ENCODE data around the gene ESAM. TPM values are rescaled to one million over a fixed set of nuclear protein-coding genes. Genes with fewer than 3 reads are reported as not detected.

ESAM gene
- total and polyA plus RNA-seq, 10 of the 15 experiments (the other 5 are each of a cell fraction or from before 2014, with no cell fraction given) = 2.7 to 43.6 (median 19.5) TPM

- Histone ChIP-seq H3K4me1 (ENCODE audit: control insufficient read depth, insufficient read depth, low read length) (no peaks in the 10 kb centered on the region), H3K27ac (ENCODE audit: control insufficient read depth, insufficient read depth) (no peak overlapping the region), H3K4me3 (no peak overlapping the region), H3K27me3 (replicated peaks in 1 of 2; ENCODE audit: control insufficient read depth in 2 of 2, insufficient read depth in 2 of 2, low read length in 1 of 2) (no peaks in the 10 kb centered on the region; a peak in 1 of 4 replicates), H4K20me1 (ENCODE audit: control insufficient read depth, insufficient read depth) (no peaks in the 10 kb centered on the region), H3K4me2 (ENCODE audit: control insufficient read depth, insufficient read depth) (no peak overlapping the region), H3K36me3 (ENCODE audit: control insufficient read depth in 2 of 2, insufficient read depth in 2 of 2, low read length in 1 of 2) (no peaks in the 10 kb centered on the region), H3K9me3 (replicated peaks; ENCODE audit: control insufficient read depth, insufficient read depth, low read length) (no peaks in the 10 kb centered on the region), H3K9ac (ENCODE audit: control insufficient read depth, insufficient read depth, low read length) (no peak overlapping the region), H3K79me2 (ENCODE audit: control insufficient read depth, insufficient read depth, low read length) (no peaks in the 10 kb centered on the region), H2AFZ (ENCODE audit: control insufficient read depth, low read depth, low read length) (no peak overlapping the region)
- RAD21 ChIA-PET (ENCODE audit: unreplicated experiment) = no interaction called here
- 26% methylated on average over 10 of the region's 10 CpGs for WGBS (ENCODE audit: insufficient coverage, insufficient replicate concordance, low lambda C conversion rate, missing lambda C conversion rate)
- in situ Hi-C loops (cut with MboI) (no loop called here), intact Hi-C loops (cut with micrococcal nuclease; ENCODE audit: unreplicated experiment) (no loop called here)
- FAIRE-seq = no peak
- DNase-seq (ENCODE audit: low read depth, low spot score) = no peak
- POLR2A ChIA-PET = no interaction called here
- CTCF ChIA-PET = interaction anchor here (0.6 to 1.3 kb wide), 2 partner anchors 17 to 118 kb away, joined by 3 read pairs; no protein-coding TSS in a partner anchor
- ATAC-seq = no peak
- SMC1A ChIA-PET (ENCODE audit: uncharacterized antibody, unreplicated experiment) = no interaction called here
- BruUV-seq (replicated peaks) = no TSS peak
- TF ChIP-seq HSF1 (IDR thresholded peaks at IDR 0.05; ENCODE audit: low read depth, low read length) (no peak), ASH2L (IDR thresholded peaks at IDR 0.05; ENCODE audit: borderline replicate concordance, low read depth) (no peak), ZBED1 (IDR thresholded peaks at IDR 0.05; ENCODE audit: borderline replicate concordance) (no peak), SPI1 (IDR thresholded peaks at IDR 0.05; ENCODE audit: borderline replicate concordance, insufficient read depth, low read depth, low read length) (no peak), ZBTB40 (IDR thresholded peaks at IDR 0.05; ENCODE audit: borderline replicate concordance) (no peak), CEBPB (IDR thresholded peaks at IDR 0.05; ENCODE audit: borderline replicate concordance in 1 of 2, low read depth in 2 of 2, low read length in 2 of 2) (no peak), ZBTB11 (CRISPR knock-in tag; IDR thresholded peaks at IDR 0.05) (no peak), POLR2AphosphoS2 (IDR thresholded peaks at IDR 0.05; ENCODE audit: low read depth, low read length) (no peak), CHD2 (IDR thresholded peaks at IDR 0.05; ENCODE audit: borderline replicate concordance, low read depth, low read length) (no peak), RBBP5 (conservative IDR thresholded peaks at IDR 0.05) (no peak), ZNF384 (IDR thresholded peaks at IDR 0.05; ENCODE audit: borderline replicate concordance, low read depth, low read length) (no peak)
Measured at GRCh38 chr11:124811399-124812125, 49.5 kb upstream of the ESAM start.

Measured in GM12878 (cell line).